ENCODE data around the gene GPR55. TPM values are rescaled to one million over a fixed set of nuclear protein-coding genes. Genes with fewer than 3 reads are reported as not detected.

GPR55 gene, protein sequence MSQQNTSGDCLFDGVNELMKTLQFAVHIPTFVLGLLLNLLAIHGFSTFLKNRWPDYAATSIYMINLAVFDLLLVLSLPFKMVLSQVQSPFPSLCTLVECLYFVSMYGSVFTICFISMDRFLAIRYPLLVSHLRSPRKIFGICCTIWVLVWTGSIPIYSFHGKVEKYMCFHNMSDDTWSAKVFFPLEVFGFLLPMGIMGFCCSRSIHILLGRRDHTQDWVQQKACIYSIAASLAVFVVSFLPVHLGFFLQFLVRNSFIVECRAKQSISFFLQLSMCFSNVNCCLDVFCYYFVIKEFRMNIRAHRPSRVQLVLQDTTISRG
- total RNA-seq: not detected in 2 replicates

DNA sequence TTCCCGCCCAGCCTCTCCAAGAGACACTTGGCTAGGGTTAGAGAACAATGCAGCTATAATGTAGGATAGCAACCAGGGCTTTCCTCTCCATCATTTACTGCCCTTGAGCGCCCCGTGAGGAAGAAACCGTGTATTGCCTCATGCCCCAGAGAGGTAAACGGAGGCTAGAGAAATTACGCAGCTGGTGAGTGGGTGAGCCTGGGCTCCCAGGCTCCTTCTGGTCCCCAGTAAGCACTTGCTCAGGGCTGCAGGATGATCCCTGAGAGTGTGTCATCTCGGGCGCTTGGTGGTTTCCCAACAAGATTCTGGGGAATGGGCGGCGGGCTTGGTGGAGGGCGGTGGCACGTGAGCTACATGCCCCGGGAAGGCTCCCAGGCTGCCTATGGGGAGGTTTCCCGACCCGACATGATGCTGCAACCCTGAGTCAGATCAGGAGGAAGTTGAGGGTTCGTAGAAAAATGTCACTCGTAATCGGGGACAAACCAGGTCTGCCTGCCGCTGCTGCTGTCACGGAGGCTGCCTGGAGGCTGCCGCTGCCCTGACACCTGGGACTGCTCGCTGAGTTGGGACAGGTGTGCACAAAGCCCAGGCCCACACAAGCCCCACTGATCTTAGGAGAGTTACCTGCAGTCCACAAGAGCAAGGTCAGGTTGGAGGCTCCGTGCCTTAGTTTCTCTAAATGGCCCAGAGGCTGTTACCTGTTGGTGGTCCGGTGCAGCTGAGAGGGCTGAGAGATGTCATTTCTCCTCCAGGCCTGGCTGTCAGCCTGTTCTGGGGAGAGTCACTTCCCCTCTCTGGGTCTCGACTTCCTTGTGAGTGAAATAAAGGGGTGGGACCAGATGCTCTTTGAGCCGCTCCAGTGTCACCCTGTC lies at the start of gene GPR55:
GPR55 (minus strand) TSS at position 773 of the 872 bp plus-strand sequence. CDS start 14,280 bp downstream, outside the sequence.

DNA sequence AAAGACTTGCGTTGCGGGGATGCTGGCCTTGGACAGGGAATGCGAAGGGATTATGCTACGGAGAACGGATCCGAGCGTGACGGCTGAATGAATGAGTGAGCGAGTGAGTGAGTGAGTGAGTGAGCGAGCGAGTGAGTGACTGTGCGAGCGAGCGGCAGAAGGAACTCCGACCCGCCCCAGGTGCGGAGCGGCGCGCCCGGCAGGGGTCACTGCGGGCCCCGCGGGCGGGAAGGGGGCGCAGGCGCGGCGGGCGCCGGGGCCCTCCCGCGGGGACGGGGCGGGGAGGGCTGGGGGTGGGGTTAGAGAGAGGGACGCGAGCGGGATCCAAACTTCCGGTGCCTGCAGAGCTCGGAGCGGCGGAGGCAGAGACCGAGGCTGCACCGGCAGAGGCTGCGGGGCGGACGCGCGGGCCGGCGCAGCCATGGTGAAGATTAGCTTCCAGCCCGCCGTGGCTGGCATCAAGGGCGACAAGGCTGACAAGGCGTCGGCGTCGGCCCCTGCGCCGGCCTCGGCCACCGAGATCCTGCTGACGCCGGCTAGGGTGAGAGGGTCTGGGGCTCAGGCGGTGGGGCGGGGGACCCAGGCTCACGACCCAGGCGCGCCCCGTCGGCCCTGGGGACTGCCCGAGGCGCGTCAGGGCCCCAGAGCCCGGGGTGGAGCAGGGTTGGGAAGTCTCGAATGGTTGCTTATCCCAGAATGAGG lies 60.3 kb downstream of the GPR55 start, which contains the start of gene ITM2C:
ITM2C (plus strand) TSS at position 338 of the 702 bp plus-strand sequence; CDS start at position 422, 84 bp downstream.

Other genes with a start within 250 kb of the GPR55 start
- gene CAB39, start 212.4 kb downstream of the GPR55 start, total RNA-seq: 47.3 and 60.8 TPM in 2 replicates
- gene ITM2C, start 60.3 kb downstream of the GPR55 start, total RNA-seq: 3.8 and 13.0 TPM in 2 replicates
- not detected in 2 replicates for gene SPATA3, start 70.9 kb upstream of the GPR55 start, total RNA-seq
- gene C2orf72, start 112.3 kb upstream of the GPR55 start, total RNA-seq: 0.19 TPM in 1 of 2 replicates, not detected in the other
- 157 and 184 TPM in 2 replicates for gene PSMD1, start 131.6 kb upstream of the GPR55 start, total RNA-seq
- 0.09 and 1.2 TPM in 2 replicates for gene HTR2B, start 199.8 kb upstream of the GPR55 start, total RNA-seq

Measured in endothelial cell of coronary artery (primary cell).